Trophoblast cell (in vitro differentiated cells and primary cell): ENCODE results near the gene PITRM1.

Experiments used
- DNase-seq, 2 donors: peaks; one replicate each; pipeline ENCODE4 v3.0.0-alpha.2; 2016
- H2AFZ ChIP-seq: 2 replicates; pipeline ENCODE4 v1.6.1; 2013; ENCODE audit warnings: low read length, moderate library complexity, mild to moderate bottlenecking; ENCODE audit not compliant: insufficient read depth, poor library complexity
- H2AK5ac ChIP-seq: 2 replicates; pipeline ENCODE4 v1.6.1; 2013; ENCODE audit warnings: mild to moderate bottlenecking, low read length
- H2BK120ac ChIP-seq: 2 replicates; pipeline ENCODE4 v1.6.1; 2013; ENCODE audit warnings: low read length, mild to moderate bottlenecking, moderate library complexity; ENCODE audit not compliant: insufficient read depth, poor library complexity
- H2BK12ac ChIP-seq: 2 replicates; pipeline ENCODE4 v1.6.1; 2013; ENCODE audit warnings: mild to moderate bottlenecking, low read length, moderate library complexity
- H2BK5ac ChIP-seq: 2 replicates; pipeline ENCODE4 v1.6.1; 2013; ENCODE audit warnings: low read length, low read depth, moderate library complexity, mild to moderate bottlenecking; ENCODE audit not compliant: poor library complexity
- H3K14ac ChIP-seq: 2 replicates; pipeline ENCODE4 v1.6.1; 2013; ENCODE audit warnings: mild to moderate bottlenecking, low read length
- H3K18ac ChIP-seq: 2 replicates; pipeline ENCODE4 v1.6.1; 2013; ENCODE audit warnings: mild to moderate bottlenecking, low read length
- H3K23ac ChIP-seq: 2 replicates; pipeline ENCODE4 v1.6.1; 2013; ENCODE audit warnings: low read length
- H3K27ac ChIP-seq: 2 replicates; pipeline ENCODE4 v1.5.1; 2013; ENCODE audit warnings: low read depth, mild to moderate bottlenecking, inconsistent platforms, low read length, moderate library complexity
- H3K27me3 ChIP-seq: 2 replicates; pipeline ENCODE4 v1.6.1; 2013; ENCODE audit warnings: inconsistent platforms, mild to moderate bottlenecking, low read length, moderate library complexity; ENCODE audit not compliant: insufficient read depth
- H3K36me3 ChIP-seq, 2 experiments: 1 replicate in 1 of 2; 2 replicates in 1 of 2; pipeline ENCODE4 v1.6.1; 2013; ENCODE audit warnings: low read length in 2 of 2, mild to moderate bottlenecking in 2 of 2, moderate library complexity in 1 of 2; ENCODE audit not compliant: insufficient read depth in 2 of 2, control insufficient read depth in 1 of 2
- H3K4ac ChIP-seq: 2 replicates; pipeline ENCODE4 v1.6.1; 2013; ENCODE audit warnings: low read depth, mild to moderate bottlenecking, low read length, moderate library complexity
- H3K4me1 ChIP-seq, 2 experiments: 1 replicate in 1 of 2; 2 replicates in 1 of 2; pipeline ENCODE4 v1.6.1; 2013; ENCODE audit warnings: low read length in 2 of 2, mild to moderate bottlenecking in 2 of 2, moderate library complexity in 1 of 2; ENCODE audit not compliant: insufficient read depth in 2 of 2, control insufficient read depth in 1 of 2
- H3K4me2 ChIP-seq: 2 replicates; pipeline ENCODE4 v1.6.1; 2013; ENCODE audit warnings: inconsistent platforms, mild to moderate bottlenecking, low read length, moderate library complexity
- H3K4me3 ChIP-seq: 2 replicates; pipeline ENCODE4 v1.5.1; 2013; ENCODE audit warnings: mild to moderate bottlenecking, low read depth, low read length, inconsistent platforms
- H3K79me1 ChIP-seq: one replicate; pipeline ENCODE4 v1.6.1; 2013; ENCODE audit warnings: low read length
- H3K79me2 ChIP-seq: 2 replicates; pipeline ENCODE4 v1.6.1; 2013; ENCODE audit warnings: low read length, mild to moderate bottlenecking; ENCODE audit not compliant: control insufficient read depth, insufficient read depth, poor library complexity
- H3K9ac ChIP-seq: 2 replicates; pipeline ENCODE4 v1.6.1; 2013; ENCODE audit warnings: mild to moderate bottlenecking, low read length
- H3K9me3 ChIP-seq: 2 replicates; pipeline ENCODE4 v1.6.1; 2013; ENCODE audit warnings: low read depth, mild to moderate bottlenecking, control low read depth, inconsistent platforms, low read length; ENCODE audit not compliant: insufficient read depth
- H4K12ac ChIP-seq: 2 replicates; pipeline ENCODE4 v1.6.1; 2013; ENCODE audit warnings: low read depth, mild to moderate bottlenecking, low read length, moderate library complexity
- H4K8ac ChIP-seq: 2 replicates; pipeline ENCODE4 v1.6.1; 2013; ENCODE audit warnings: low read depth, mild to moderate bottlenecking, low read length, moderate library complexity
- H4K91ac ChIP-seq: one replicate; pipeline ENCODE4 v1.6.1; 2013; ENCODE audit warnings: low read depth, mild to moderate bottlenecking, low read length, moderate library complexity
- WGBS: extraction: QIAGEN DNeasy Blood & Tissue Kit; methylation state at CpG from one replicate; pipeline ENCODE4 v1.1.7; 2013; ENCODE audit warnings: missing lambda C conversion rate; ENCODE audit not compliant: insufficient read length, insufficient coverage; ENCODE audit errors: extremely low coverage; 5-methylcytosine and 5-hydroxymethylcytosine counted together

The PITRM1 gene

GRCh38 chr10:3140280-3140679 lies 32.3 kb downstream of the PITRM1 start:
- no peak overlapping the region for H4K8ac ChIP-seq
- no peak overlapping the region for H3K27ac ChIP-seq
- H3K36me3 ChIP-seq, result peaks cover 74 to 82% of the 10 kb centered on the region in 2 experiments
- H3K23ac ChIP-seq, result no peak overlapping the region
- no peaks in the 10 kb centered on the region for H3K4me1 ChIP-seq
- no peaks in the 10 kb centered on the region for H3K79me1 ChIP-seq
- no peak overlapping the region for H3K14ac ChIP-seq
- H3K4me2 ChIP-seq, result no peak overlapping the region
- H3K27me3 ChIP-seq, result no peaks in the 10 kb centered on the region
- no peak for DNase-seq
- H2AK5ac ChIP-seq, result no peak overlapping the region
- H4K91ac ChIP-seq, result no peak overlapping the region
- no peak overlapping the region for H3K4ac ChIP-seq
- no peak overlapping the region for H3K4me3 ChIP-seq
- H2BK5ac ChIP-seq, result no peak overlapping the region
- no peak overlapping the region for H4K12ac ChIP-seq
- H2AFZ ChIP-seq, result no peak overlapping the region
- no peaks in the 10 kb centered on the region for H3K79me2 ChIP-seq
- H2BK120ac ChIP-seq, result no peak overlapping the region
- no peak overlapping the region for H2BK12ac ChIP-seq
- no peak overlapping the region for H3K18ac ChIP-seq
- WGBS, result no CpG with 5 or more reads among the region's 9 CpGs
- peaks cover 2% of the 10 kb centered on the region for H3K9me3 ChIP-seq
- H3K9ac ChIP-seq, result no peak overlapping the region

GRCh38 chr10:3139216-3139910 lies 33.2 kb downstream of the PITRM1 start:
- Histone ChIP-seq H2BK120ac (no peak overlapping the region), H2BK5ac (no peak overlapping the region), H3K27me3 (no peaks in the 10 kb centered on the region), H3K18ac (no peak overlapping the region), H3K4me3 (no peak overlapping the region), H3K36me3 (peaks cover 72 to 83% of the 10 kb centered on the region in 2 experiments), H2AK5ac (no peak overlapping the region), H2BK12ac (no peak overlapping the region), H3K23ac (no peak overlapping the region), H3K4me2 (no peak overlapping the region), H4K91ac (no peak overlapping the region), H3K79me1 (no peaks in the 10 kb centered on the region), H3K9ac (no peak overlapping the region), H2AFZ (no peak overlapping the region), H3K9me3 (peaks cover 2% of the 10 kb centered on the region), H3K27ac (no peak overlapping the region), H3K4me1 (no peaks in the 10 kb centered on the region), H4K8ac (no peak overlapping the region), H4K12ac (no peak overlapping the region), H3K79me2 (no peaks in the 10 kb centered on the region), H3K14ac (no peak overlapping the region), H3K4ac (no peak overlapping the region)
- DNase-seq, result no peak
- no CpG with 5 or more reads among the region's 10 CpGs for WGBS

DNA sequence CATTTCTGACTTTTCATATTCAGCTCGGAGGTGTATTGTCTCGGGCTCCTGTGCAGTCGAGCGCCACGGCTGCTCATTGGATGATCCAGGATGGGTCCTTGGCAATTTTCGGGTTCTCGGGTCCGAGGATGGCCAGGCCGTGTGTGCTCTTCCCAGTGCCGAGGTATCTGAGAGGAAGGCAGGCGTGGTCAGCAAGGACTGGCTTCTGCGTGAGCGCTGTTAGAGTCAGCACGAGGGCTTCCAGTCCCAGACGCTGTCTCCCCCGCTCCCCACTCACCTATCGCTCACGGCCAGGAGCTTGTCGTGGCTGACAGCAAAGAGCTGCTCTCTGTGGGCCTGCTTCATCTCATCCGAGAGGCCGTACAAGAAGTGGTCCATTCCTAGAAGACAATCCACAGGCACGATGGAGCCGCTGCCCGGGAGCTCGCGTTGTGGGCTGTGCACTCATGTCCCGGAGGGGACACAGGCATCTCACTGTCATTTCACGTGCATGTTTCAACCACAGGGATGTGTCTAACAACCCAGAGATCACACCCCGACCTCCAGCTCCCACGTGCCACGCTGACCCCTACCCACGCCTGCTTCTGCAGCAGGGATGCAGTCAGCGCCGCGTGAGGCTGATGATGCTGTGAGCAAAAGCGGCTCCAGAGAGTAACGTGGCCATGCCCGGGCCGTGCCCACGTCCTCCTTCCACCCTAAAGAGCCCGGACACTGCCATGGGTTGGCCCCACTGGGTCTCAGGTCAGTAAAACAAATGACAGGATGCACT lies 34.4 kb downstream of the PITRM1 start:
- Histone ChIP-seq H3K4ac (no peak overlapping the region), H3K23ac (no peak overlapping the region), H3K14ac (no peak overlapping the region), H3K9me3 (peaks cover 2% of the 10 kb centered on the region), H2BK12ac (no peak overlapping the region), H3K9ac (no peak overlapping the region), H3K36me3 (peaks cover 69 to 82% of the 10 kb centered on the region in 2 experiments), H2BK120ac (no peak overlapping the region), H3K27ac (no peak overlapping the region), H3K4me2 (no peak overlapping the region), H3K4me3 (no peak overlapping the region), H4K91ac (no peak overlapping the region), H2BK5ac (no peak overlapping the region), H3K79me1 (no peaks in the 10 kb centered on the region), H4K8ac (no peak overlapping the region), H3K27me3 (no peaks in the 10 kb centered on the region), H3K18ac (no peak overlapping the region), H2AK5ac (no peak overlapping the region), H3K79me2 (no peaks in the 10 kb centered on the region), H4K12ac (no peak overlapping the region), H2AFZ (no peak overlapping the region), H3K4me1 (no peaks in the 10 kb centered on the region)
- WGBS, result no CpG with 5 or more reads among the region's 41 CpGs
- DNase-seq, result no peak

DNA sequence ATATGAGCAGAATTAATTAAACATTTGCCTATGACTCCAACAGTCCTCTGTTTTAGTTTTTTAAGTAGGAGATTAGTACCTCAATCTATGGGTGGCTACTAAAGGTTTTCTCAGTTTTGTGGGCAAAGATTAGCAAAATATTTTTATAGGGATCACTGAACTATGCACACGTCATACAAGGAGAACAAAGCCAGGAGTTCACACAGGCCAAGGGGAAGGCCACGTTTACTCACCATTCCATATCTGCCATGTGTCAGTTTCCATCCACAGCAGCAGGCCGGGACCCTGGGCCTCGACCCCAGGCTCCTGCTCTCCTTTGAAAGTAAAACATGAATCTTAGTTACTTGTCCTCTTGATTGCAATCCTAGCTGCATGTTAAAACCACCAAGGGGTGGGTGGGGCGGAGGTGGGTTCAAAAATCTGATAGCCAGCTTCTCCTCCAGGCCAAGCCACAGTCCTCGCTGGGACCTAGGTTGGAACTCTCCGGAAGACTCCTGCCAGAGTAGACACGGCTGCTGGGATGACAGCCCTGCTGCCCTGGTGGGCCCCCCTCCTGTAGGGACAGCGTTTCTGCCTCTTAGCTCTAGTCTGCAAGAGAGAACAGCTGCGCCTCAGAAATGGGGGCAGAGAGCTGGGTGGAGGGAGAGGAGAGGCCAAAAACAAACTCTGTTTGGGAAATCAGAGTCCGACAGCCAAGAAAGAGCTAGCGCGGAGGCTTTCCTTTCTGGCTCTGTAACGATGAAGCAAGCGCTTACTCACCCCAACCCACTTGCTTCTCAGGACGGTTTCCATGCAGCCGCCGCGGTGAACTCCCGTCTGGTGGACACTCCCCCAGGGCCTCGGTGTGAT lies 35.6 kb downstream of the PITRM1 start:
- no peak overlapping the region for H2BK120ac ChIP-seq
- no peak overlapping the region for H3K14ac ChIP-seq
- no peaks in the 10 kb centered on the region for H3K79me1 ChIP-seq
- H3K36me3 ChIP-seq, result peaks cover 71 to 84% of the 10 kb centered on the region in 2 experiments
- H2BK12ac ChIP-seq, result no peak overlapping the region
- H3K27ac ChIP-seq, result no peak overlapping the region
- H4K8ac ChIP-seq, result no peak overlapping the region
- H3K4me2 ChIP-seq, result no peak overlapping the region
- no peak overlapping the region for H3K4ac ChIP-seq
- H3K79me2 ChIP-seq, result no peaks in the 10 kb centered on the region
- no peak overlapping the region for H3K23ac ChIP-seq
- no peak overlapping the region for H2BK5ac ChIP-seq
- no peaks in the 10 kb centered on the region for H3K4me1 ChIP-seq
- no peak overlapping the region for H4K91ac ChIP-seq
- no peak overlapping the region for H3K9ac ChIP-seq
- no peak overlapping the region for H2AFZ ChIP-seq
- H3K9me3 ChIP-seq, result peaks cover 2% of the 10 kb centered on the region
- no peak overlapping the region for H3K4me3 ChIP-seq
- H3K18ac ChIP-seq, result no peak overlapping the region
- no peak for DNase-seq
- no CpG with 5 or more reads among the region's 21 CpGs for WGBS
- no peak overlapping the region for H2AK5ac ChIP-seq
- H3K27me3 ChIP-seq, result no peaks in the 10 kb centered on the region
- no peak overlapping the region for H4K12ac ChIP-seq
